ENCODE measurements around the gene DDX17.
"Not testable (repeated sequence)": the region's sequence is repeated elsewhere in the genome, so short reads cannot be mapped to it uniquely, and the experiment has no call there.

DDX17 gene

DNA sequence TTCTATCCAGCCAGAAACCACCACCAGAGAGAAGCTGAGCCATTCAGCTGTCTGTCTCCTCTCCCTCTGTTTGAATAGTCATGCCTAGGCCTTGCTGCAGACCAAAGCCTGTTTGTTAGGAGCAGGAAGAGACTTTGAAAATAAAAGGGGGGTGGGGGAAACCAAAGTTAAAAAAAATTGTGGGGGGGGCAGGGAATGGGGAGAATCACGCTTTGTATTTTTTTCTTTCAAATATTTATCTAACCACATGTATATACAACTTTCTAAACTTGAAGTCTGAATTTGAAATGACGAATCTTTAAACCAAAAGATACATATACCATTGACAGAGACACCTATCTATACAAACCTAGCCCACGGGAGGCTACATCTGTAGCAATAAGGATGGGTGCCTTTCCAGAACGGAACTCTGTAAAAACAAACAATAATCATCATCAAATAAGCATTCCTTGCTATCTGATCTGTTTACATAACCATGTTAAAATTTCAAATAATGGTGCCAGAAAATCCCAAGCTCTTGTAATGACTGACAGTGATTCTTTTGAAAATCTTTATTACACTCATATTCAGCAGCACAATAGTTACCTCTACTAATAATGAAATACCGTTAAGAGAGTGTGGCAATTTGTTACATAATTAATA lies 14.3 kb downstream of the DDX17 start:
- no peak for DNase-seq (ENCODE audit: low spot score)

DNA sequence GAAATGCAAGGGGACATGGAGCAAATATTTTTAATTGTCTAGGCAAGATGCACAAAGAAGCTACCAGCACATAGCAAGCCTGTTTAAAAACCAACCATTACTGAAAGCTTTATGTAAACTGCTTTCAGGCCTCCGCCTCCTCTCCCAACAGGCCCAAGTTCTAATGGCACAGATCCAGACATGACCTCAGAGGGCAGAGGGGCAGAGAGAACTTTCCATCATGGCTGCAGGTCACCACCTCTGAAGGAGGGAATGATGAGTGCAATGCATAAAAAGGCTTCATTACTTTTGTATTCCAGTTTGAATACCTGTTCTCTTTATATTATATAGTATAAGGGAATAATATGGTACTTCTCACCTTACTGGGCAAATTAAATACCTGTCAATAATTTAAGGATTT lies 15.2 kb downstream of the DDX17 start:
- no peak for DNase-seq (ENCODE audit: low spot score)

DNA sequence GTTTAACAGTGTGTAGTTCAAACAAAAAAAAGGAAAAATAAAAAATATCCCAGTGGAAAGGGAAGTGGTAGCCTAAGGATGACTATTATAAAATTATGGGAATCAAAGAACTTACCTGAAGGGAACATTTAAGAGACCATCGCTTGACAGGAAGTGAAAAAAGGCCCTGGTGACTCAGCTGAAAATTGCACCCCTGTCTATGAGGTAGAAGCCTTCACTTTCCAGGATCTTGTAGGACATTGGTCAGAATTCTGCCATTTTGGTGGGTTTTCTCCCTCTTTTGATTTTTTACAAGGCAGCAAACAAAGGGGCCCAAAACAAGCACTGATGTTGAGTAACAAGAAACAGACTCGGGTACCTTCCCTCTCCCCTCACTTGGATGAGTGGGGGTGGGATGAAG lies 15.6 kb downstream of the DDX17 start:
- DNase-seq (ENCODE audit: low spot score): no peak

DNA sequence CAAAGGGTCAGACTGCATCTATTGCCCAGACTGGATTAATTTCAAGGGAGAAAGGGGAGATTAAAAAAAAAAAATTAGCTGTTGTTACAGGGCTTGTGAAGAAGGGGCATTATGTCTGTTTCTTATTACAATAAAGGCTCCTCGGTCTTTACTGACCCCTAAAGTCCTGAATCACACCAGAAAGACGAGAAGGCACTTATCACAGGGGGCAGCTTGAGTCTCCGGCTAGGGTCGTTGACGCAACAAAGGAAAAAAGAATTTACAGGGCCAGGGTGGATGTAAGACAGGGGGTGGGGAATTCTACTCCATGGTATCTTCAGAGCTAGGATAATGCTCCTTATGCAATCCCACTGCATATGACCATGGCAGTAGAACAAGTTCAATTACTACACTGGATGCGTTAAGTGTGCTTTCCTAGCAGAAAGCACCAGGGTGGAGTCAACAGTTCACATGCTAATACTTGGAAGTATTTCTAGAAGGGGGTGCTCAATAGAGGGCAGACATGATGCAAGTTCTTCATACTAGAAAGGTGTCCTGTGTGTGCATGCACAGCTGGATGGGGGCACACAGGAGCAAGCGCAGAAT lies 16.5 kb downstream of the DDX17 start:
- DNase-seq (ENCODE audit: low spot score): no peak

DNA sequence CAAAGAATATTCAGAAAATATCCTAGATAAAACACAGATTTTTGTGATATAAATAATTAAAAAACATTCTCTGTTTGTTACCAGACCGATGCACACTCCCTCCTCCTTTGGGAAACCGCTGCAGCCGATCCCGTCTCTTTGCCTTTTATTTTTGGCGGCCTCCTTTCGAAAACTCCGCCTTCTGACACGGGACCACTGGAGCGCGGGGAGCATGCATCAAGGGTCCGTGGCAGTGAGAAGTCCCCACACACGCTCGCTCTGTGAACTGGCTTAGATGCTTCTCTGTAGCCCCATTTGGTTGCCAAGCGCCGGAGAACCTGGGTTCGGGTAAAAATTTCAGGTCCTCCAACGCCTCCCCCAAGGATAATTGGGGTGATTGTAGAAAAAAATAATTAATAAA lies 17.0 kb downstream of the DDX17 start:
- no peak for DNase-seq (ENCODE audit: low spot score)

DNA sequence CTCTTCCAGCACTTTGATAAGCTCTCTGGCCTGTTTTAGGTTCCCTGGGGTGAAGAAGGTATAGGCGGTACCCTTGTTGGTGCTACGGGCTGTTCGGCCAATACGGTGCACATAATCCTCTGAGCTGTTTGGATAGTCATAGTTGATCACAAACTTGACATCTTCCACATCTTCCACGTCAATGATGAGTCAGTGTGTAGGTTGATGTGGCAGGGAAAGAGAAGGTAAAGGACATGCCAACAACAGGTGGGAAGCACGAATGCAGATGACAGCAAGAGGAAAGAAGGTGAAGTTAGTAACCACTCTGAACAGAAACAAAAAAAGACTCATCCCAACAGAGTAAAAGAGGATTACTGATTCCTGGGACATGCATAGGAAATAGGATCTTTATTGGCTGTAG lies 18.2 kb downstream of the DDX17 start:
- DNase-seq (ENCODE audit: low spot score): no peak

DNA sequence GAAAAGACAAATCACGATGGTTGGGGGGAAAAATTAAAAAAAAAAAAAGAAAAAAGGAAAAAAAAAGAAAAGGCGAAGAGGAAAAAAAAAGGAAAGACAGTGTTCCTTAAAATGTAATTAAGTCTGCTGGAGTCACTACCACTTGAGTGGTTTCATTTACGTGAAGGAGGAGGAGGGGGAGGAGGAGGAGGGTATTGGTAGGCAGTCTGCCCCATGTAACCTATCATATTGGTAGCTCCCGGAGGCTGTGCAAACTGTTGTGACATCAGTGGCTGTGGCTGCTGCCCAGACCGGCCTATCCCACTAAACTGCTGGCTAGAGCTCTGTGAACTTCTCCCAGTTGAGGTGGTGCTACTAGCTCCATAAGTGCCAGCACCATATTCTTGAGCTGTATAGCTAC lies 20.3 kb downstream of the DDX17 start:
- DNase-seq (ENCODE audit: low spot score): no peak

DNA sequence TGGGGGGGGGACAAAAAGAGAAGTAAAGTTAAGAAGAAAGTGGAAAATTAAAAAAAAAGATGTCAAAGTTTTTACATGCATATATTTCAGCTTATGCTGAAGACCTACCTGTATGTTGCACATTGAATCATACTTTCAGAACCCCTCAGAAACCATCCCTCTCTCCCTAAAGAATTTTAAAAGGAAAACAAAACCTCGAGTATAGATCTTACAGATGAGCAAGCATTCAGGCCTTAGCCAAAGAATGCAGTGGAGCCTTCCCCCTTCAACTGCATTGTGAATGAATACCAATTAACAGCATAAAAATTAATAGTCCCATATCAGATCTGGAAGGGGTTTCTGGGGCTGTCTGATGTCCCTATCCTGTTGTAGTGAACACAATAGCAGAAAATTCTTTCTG lies 21.9 kb downstream of the DDX17 start:
- no peak for DNase-seq (ENCODE audit: low spot score)

DNA sequence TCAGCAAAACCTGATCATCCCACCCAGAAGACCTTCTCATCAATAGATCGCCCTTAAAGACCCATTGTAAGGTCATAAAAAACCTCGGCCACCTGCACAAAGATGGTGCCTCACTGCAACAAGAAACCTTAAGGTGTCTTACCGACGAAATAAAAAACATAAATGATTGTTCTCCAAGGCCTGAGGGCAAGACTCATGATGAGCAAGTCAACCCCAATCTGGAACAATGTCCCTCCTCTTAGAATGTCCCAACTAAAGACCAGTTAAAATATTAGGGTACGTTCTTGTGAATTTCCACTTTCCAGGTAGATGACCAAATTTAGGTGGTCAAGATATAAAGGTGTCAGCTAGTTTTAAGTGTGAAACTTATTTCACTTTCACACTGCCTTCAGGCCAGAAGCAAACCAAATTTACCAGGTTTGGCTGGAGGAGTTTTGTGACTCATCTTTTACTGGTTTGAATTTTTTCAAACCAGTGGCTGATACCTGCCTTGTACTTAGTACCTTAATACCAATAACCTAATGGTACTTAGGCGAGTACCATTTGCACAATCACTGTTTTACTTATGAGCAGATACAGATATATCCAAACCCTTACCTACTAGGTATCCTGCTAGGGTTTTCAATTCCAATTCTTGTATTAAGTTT lies 23.3 kb downstream of the DDX17 start:
- DNase-seq (ENCODE audit: low spot score): no peak

DNA sequence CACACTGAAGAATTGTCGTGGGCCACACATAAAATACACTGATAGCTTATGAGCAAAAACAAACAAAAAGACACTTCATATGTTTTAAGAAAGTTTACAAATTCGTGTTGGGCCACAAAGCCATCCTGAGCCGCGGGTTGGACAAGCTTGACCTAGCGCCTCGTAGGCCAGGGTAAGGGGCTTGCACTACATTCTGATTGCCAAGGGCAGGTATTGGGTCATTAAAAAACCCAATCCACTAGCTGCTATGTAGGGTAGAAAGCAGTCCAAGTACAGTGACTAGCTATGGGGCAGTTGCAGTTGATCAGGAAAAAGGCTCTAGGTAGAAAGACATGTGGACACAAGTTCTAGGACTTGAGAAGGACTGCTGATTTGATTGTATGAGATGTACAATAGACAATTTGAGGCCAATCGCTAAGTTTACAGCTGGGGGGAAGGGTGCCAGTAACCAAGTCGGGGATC lies 24.2 kb downstream of the DDX17 start:
- no peak for DNase-seq (ENCODE audit: low spot score)

DNA sequence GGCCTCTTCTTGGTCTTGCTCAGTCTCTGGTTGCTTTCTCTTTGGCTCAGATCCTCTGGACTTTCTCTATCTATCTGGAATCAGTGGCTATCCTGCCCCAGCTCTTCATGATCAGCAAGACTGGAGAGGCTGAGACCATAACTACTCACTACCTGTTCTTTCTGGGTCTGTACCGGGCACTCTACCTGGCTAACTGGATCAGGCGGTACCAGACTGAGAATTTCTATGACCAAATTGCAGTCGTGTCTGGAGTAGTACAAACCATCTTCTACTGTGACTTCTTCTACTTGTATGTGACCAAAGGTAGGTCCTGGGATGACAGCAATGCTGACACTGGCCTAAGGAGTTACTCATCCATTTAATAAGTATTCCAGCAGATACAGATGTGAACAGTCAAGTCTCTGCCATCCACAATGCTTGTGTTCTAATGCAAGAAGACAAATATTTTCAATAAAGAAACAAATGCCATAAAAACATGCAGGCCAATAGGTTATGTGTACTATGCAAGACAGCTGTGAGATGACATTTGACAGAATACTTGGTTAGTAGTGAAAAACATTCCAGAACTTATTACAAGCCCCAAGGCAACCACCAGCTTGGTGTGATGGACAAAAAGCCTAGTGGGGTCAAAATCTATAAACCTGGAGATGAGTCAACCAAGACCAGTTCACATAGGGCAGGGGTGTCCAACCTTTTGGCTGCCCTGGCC lies 24.8 kb downstream of the DDX17 start:
- no peak for DNase-seq (ENCODE audit: low spot score)

DNA sequence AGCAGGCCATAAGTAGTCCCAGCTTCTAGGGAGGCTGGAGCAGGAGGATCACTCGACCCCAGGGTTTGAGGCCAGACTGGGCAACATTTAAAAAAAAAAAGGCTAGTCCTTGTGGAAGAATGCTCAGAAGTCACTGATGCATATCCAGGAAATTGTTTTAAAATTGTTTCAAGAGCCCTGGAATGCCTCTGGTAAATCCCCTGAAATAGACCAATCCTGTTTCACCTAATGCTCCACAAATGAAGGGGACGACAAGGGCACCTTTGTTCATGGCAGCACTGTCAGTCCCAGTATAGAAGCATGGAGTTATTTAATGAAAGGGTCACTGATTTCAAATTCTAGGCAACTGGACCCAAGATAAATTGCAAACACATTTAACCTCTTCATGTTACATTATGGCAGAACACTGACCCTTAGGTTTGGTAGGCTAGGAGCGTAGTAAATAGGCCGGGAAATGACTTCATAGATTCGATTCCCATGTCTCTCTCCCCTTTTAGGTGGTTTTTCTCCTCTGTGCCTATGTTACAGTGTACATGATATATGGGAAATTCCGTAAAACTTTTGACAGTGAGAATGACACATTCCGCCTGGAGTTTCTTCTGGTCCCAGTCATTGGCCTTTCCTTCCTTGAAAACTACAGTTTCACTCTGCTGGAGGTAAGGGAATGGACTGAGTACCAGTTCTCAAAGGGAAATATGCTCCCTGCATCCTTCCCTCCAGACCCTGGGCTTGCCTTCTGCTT lies 26.8 kb downstream of the DDX17 start:
- DNase-seq (ENCODE audit: low spot score): no peak

DNA sequence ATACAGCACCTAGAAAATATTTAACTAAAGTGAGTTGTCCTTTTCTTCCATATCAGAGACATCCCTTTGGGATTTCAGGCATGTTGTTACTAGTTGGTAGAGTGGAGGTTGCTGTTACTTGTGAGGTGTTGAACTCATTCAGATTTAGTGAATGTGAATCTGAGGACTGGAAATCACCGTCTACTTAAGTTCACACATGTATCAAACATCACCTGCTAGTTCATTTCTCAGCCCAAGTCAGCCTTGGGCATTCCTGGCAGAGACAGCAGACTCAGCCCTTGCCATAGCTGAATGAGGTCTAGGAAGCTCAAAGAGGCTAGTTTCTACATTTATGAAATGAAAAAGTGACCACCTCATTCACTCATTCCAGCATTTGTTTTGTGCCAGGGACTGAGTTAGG lies 28.5 kb downstream of the DDX17 start:
- DNase-seq (ENCODE audit: low spot score): no peak

DNA sequence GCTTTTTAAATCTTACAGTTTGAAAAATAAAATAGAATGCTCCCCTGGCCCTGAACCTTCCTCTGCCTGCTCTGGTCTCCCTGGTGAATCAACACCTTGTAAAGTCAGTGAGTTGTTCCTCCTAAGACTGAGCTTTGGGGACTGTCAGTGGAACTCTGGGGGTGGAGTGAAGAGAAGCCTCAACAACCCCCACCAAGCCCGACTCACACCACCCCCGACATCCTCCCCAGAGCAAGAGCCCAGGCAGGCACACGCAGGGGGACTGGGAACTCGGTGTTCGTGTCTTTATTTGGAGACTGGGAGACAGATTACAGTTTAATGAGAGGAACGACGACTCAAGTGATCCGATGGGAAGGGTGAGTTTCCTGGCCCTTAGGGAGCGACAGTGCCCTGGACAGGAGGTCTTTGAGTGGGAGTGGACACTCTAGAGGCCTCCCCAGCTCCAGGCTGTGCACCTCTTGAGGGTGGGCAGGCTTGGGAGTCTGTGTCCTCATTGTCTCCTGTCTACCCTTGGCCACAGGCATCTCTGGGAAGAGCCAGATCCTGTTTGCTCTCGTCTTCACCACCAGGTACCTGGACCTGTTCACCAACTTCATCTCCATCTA lies 32.0 kb downstream of the DDX17 start:
- DNase-seq (ENCODE audit: low spot score): no peak

DNA sequence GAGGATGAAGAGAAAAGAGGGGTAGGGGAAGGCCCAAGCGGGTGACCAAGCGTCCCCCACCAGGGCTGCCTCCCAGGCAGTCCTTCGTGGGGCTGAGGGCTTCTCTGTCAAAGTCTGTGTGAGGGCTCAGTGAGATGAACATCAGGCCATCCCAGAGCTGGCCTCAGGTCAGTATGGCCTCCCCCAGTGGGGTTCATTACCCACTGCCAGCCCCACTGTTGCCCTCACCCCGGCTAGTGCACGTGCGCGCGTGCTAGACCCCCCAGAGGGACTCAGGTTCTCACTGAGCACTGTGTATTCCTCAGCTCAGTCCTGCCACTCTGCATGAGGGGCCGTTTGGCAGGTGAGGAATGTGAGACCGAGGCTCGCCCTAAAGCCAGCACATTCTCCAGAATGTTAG lies 34.9 kb downstream of the DDX17 start:
- DNase-seq (ENCODE audit: low spot score): no peak

DNA sequence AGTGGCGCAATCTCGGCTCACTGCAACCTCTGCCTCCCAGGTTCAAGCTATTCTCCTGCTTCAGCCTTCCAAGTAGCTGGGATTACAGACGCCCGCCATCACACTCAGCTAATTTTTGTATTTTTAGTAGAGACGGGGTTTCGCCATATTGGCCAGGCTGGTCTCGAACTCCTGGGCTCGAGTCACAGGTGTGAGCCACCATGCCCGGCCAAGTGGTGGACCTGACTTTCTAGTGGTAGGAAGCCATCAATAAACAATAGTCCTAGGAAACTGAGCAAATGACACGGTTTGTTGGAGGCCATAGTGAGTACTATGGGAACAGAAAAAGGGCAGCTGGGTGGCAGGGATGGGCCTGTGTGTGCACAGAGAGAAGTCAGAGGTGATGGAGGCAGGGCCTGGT lies 35.9 kb downstream of the DDX17 start:
- DNase-seq (ENCODE audit: low spot score): not testable (repeated sequence)

DNA sequence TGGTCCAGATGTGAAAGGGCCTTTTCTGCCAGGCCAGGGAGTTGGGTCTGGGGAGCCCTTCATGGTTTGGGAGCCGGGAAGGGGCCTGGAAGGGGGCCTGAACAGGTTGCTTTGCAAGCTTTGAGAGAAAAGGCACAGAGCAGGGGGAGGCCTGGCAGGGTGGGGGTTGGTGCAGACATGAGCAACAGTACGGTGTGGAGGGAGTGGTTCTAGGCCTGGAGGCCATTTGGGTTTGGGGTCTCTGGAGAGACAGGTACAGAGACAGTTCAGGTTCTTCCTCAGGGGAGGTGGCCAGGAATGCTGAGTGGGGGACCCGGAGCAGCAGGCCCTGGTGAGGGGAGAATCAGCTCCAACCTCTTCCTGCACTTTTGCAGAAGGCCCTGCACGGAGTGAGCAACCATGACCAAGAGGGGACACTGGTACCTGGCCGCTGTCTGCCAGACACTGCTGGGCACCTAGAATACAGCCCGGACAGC lies 36.8 kb downstream of the DDX17 start:
- no peak for DNase-seq (ENCODE audit: low spot score)

DNA sequence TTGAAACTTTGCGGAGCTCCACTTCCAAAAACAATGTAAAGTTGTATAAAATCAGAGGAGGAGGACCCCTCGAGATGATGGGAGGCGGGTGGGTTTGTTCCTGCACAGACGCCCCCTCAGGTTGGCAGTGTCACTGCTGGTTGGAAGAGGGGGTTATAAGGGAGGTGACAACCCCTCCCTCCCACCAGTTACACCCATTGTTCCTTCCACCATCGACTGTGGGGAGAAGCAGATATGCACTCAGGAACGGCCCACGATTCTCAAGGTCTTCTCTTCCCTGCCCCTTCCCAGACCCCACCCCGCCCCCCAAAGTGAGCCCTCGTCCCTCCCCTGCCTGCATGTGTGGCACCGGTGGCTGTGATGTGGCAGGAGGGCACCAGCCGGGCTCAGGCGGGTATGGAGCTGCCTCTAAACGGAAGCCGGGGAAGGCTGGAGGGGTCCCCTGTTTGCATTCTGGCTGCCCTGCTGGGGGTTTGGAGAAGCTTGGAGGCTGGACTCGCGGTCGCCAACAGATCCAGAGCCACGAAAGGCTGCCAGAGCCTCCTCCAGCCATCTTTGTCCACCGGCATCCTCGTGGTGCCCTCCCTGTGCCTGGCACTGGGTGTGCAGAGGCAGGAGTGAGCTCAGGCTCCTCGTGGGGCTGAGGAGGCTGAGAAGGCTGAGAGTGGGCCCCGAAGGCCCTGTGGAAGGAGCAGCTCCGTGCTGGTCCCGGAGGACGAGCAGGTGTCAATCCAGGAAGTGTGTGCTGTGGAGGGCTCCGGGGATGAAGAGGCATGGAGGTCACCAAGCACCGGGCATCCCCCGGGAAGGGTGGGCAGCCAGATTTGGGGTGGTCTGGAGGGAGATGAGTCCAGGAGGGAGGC lies 37.4 kb downstream of the DDX17 start:
- DNase-seq (ENCODE audit: low spot score): no peak

DNA sequence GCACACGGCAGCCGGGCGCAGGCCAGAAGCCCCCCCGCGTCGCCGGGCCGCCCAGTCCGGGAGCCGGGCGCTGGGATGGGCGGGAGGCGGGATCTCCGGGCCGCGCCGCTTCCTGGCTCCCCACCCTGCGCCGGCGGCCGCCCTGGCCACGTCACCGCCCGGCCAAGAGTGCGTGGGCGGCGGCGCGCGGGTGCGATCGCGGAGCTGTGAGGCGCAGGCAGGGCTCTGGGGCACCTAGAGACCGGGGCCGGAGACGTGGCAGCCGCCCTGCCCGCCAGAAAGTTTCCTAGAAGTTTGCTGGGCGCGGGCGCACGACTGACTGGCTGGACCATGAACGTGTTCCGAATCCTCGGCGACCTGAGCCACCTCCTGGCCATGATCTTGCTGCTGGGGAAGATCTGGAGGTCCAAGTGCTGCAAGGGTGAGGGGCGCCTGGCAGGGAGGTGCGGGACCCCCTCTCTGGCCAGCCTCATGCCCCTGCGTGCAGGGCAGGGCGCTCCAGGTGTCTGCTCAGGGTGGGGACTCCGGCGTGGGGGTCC lies 38.1 kb downstream of the DDX17 start, which contains the start of gene KDELR3:
Gene KDELR3, plus strand, starts transcription at position 193 of the 539 bp plus-strand sequence. Its CDS starts 138 bp downstream, at position 331.
- peak; percentile 66 for DNase-seq (ENCODE audit: low spot score)

DNA sequence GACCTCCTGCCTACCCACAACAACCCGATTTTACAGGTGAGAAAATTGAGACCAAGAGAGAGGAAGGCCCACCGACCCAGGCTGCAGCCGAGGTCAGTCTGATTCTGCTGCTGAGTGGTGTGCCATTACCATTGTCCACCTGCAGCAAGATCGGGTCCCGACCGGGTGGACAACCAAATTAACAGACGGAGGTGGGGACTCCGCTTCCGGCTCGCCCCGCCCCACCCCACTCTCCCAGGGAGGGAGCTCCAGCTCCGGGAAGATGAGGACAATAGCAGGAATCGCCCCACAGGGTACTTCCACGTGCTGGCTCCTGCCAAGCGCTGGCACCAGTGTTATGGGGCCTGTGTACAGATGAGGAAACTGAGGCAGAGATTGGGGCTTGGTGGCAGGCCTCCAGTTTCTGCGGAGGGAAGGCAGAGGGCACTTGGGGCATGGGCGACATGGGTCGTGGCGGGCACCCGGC lies 38.6 kb downstream of the DDX17 start:
- DNase-seq (ENCODE audit: low spot score): no peak

All from kidney capillary endothelial cell (primary cell).